Gastrocnemius medialis (tissue), 4 donors: ENCODE data around the gene PYDC1.

Source experiments
- CTCF ChIP-seq, 5 experiments: fragments of 450-650 bp in 3 of 5; fragments of 200-600 bp in 2 of 5; sonication (generic) in 2 of 5; IDR thresholded peaks in 4 of 5; conservative IDR thresholded peaks in 1 of 5; 1 replicate in 4 of 5; 2 replicates in 1 of 5; pipeline ENCODE4 v1.5.1; 2016 to 2019; ENCODE audit warnings: antibody characterized with exemption in 5 of 5, mild to moderate bottlenecking in 3 of 5, moderate library complexity in 3 of 5
- POLR2A ChIP-seq, 2 donors: fragments of 450-650 bp; IDR thresholded peaks; one replicate each; pipeline ENCODE4 v1.6.1; 2017; ENCODE audit warnings: antibody characterized with exemption in 2 of 2, mild to moderate bottlenecking in 2 of 2, moderate library complexity in 2 of 2

DNA sequence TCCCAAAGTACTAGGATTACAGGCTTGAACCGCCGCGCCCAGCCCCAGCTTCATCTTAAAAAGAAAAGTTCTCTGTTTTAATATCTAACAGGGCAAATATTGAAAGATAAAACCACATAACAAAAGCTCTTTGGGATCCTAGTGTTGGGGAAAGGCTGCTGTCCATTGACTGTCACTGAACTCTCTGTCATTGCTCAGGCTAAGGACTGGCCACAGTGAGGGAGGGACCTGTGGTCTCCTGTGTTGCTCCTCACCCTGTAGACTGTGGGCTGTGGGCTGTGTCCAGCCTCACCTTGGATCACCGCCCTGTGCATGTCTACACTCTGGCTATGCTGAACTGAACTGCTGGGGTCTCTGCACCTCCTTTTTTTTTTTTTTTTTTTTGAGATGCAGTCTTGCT, 11.3 kb upstream of the PYDC1 start:
- TF ChIP-seq POLR2A (IDR thresholded peaks at IDR 0.05) (no peak), CTCF (IDR thresholded peaks at IDR 0.05 in 4 of 5, conservative IDR thresholded peaks at IDR 0.05 in 1 of 5) (no peak)
